CD4-positive, alpha-beta T cell treated with Interleukin-15 for 1 hour (primary cell): ENCODE measurements around the gene CNKSR3.
"Not testable (repeated sequence)": the region's sequence is repeated elsewhere in the genome, so short reads cannot be mapped to it uniquely, and the experiment has no call there.

Experiments used
- DNase-seq: peaks from one replicate; pipeline ENCODE4 v3.0.0-alpha.2; 2020

Gene CNKSR3

DNA sequence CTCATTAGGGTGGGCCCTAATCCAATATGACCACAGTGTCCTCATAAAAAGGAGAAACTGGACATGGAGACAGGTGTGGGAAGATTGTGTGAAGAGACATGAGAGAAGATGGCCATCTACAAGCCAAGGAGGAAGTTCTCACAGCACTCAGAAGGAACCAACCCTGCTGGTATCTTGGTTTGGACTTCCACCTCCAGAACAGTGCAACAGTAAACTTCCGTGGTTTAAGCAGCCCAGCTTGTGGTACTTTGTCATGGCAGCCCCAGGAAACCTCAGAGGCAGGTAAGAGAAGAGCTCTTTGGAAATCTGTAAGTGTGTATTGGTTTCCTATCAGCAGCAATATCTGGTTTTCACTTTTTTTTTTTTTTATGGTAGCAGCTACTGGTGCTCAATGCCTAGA, 16.5 kb upstream of the CNKSR3 start:
- DNase-seq: no peak

DNA sequence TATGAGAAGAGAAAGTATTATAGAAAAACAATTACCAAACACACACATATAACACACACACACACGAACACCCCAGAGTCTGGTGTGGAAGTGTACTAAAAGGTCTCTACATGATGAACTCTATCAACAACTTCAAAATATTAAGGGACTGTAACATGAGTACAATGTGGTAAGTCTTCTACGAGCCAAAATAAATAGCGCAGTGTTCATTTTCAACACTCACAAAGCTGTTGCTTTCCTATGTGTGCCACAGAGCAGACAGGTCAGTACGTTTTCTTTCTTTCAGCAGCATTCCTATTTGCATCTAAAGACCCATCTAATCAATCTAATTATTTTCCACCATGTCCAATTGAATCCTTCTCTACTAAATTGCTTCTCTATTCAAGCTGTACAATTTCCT, 12.1 kb upstream of the CNKSR3 start:
- no peak for DNase-seq

DNA sequence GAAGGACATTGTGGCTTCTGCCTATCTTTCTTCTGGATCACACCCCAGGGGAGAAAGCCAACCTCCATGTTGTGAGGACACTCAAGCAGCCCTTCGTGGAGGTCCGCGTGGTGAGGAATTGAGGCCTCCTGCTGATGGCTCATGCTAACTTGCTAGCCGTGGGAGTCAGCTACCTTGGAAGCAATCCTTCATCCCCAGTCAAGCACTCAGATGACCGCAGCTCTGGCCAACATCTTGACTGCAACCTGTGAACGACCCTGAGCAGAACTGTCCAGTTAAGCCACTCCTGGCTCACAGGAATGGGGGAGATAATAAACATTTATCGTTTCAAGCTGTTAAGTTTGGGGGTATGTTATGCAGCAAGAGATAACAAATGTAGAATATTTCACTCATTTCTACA, 10.9 kb upstream of the CNKSR3 start:
- no peak for DNase-seq

DNA sequence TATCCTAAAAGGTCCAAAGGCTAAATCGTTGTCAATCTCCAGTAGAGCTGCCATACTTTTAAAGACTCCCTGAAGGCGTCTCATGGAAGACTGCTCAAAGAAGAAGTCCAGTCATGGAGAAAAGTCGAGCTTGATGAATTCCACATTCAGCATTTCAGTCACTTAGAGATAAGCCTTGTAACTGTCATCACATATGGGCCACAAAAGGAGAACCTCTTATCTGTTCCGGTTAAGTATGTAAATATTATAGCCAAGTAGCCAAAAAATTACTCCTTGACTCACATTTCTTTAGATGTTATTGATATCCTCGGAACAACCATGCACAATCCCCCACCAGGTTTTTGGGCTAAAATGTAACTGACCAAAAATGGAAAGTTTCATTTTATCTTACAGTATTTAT, 9.8 kb upstream of the CNKSR3 start:
- no peak for DNase-seq

DNA sequence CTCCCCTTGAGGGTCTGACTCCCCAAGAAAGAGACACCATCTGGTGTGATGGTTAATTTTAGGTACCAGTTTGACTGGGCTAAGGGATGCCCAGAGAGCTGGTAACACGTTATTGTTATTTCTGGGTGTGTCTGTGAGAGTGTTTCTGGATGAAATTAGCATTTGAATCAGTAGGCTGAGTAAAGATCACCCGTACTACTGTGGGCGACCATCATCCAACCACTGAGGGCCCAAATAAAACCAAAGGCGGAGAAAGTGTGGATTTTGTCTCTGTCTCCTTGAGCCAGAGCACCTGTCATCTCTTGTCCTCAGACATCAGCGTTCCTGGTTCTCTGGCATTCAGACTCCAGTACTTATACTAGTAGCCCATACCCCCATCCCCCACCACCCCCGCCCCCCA, 7.9 kb upstream of the CNKSR3 start:
- no peak for DNase-seq

DNA sequence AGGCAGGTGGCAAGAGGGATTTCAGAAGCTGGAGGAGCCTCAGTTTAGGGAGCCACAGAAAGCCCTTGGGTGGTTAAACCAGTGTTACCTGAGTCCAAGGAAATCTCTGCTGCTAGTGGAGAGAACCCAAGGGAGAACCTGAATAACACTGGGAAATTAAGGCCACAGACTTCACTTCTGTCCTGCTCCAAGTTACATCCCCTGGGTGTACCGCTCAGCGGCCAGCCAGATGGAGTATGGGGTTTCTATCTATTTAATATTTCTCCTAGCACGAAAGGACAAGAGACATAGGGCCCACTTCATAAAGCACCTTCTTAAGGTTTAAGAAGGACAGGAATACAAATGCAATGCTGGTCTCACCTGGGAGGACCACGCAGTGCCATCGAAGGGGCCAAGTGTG, 5.8 kb upstream of the CNKSR3 start:
- DNase-seq: no peak

DNA sequence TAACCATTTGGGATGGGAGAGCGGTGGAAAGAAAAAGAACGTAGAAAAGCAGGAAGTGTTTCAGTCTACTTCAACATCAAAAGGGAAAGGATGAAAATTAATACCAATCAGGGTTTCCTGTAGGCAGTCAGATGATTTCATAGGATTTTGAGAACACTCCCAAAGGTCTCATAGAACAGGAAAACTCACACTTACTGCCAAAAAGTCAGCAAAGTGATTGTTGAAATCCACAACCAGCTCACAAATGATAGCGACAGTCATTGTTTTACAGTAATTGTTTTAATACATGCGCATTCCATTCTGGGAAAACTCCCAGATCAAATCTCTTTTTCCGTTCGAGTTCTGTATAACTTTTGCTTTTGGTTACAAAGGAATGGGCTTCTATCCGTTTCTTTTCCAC, 5.3 kb upstream of the CNKSR3 start:
- DNase-seq: no peak

DNA sequence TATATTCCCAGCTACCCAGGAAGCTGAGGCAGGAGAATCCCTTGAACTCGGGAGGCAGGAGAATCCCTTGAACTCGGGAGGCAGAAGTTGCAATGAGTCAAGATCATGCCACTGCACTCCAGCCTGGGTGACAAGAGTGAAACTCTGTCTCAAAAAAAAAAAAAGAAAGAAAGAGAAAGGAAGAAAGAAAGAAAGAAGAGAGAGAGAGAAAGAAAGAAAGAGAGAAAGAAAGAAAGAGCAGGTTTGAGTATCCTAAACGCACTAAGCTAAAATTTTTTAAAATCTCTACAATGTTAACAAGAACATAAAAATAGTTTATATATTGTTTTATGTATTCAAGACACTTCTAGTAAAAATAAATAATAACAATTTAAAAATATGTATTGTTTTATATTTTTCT, 4.6 kb upstream of the CNKSR3 start:
- DNase-seq: not testable (repeated sequence)

DNA sequence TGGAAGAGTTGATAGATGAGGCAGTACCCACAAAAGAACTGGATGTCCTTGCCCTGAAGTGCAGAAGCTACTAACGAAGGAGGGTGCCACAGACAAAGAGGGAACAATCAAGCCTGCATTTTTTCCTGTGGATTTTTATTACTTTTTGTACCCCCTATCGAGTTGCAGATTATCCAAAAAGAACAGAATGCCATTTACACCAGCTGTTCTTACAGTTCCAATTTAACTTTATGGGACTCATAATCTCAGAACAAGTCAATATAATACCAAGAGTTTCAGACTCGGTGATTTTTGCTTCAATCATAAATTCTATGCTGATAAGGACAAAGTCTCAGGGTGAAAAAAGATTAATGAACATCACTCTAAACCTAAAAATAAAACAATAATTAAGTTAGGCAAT, 4.0 kb upstream of the CNKSR3 start:
- no peak for DNase-seq

DNA sequence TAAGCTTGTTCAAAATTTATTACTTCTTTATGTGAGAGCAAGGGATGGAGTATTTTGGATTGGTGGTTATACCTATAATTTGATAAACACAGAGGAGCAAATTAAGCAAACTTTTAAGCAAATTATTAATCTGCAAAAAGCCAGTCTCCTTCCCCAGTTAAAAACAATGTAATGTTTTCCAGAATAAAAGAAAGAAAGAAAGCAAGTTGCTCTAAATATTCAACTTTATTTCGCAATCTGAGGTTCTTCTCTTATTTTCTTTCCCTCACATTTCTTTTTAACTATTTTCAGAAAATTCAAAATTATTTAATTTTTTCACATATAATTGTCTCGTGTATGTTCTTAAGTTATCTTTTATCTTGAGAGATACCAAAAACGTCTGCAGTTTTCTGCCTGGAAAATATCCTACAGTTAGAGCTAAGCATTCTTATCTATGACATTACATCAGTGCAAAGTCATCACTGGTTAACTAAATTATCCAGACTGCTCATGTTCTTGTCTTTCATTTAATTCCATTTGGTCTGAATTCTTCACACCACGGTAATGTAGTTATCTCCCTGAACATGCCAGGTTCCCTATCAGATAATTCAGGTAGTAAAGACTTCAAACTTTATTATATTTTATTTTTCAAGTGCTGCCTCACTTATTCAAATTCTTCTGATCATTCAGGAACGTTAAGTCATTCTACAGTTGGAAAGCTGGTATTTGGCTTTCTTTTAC, 3.3 kb upstream of the CNKSR3 start:
- DNase-seq: no peak

DNA sequence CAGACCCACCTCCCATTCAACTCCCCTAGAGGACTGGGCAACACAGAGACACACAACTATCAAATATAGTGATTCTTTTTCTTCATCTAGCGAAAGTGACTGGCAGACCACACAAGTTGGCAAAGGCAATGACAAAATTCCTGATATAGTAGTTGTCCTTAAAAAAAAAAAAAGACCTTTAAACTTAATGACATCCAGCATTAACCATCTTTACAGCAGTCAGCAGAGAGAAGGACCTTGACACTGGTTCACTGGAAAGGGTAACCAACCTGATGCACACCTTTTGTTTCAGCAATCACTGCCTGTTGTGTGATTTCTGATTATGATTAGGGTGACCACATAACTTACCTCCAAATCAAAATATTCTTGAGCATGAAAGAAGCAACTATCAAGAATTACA, 1.7 kb upstream of the CNKSR3 start:
- DNase-seq: no peak

DNA sequence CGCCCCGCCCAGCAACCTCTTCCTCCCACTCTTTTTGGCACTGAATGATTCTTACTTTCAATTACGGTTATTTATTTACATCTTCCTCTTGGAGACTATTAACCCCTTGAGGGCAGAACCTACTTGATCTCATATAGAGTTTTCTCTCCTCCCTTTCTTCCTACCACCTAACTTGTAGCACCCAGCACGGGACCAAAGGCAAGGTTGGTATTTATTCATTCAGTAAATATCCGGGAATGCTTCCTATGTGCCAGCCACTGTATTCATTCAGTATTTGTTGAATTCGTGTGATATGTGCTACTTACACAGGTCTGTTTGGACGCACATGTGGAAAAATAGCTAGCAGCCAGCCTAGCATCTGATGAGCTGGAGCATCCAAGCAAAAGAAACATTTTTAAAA, 1.3 kb upstream of the CNKSR3 start:
- DNase-seq: no peak

DNA sequence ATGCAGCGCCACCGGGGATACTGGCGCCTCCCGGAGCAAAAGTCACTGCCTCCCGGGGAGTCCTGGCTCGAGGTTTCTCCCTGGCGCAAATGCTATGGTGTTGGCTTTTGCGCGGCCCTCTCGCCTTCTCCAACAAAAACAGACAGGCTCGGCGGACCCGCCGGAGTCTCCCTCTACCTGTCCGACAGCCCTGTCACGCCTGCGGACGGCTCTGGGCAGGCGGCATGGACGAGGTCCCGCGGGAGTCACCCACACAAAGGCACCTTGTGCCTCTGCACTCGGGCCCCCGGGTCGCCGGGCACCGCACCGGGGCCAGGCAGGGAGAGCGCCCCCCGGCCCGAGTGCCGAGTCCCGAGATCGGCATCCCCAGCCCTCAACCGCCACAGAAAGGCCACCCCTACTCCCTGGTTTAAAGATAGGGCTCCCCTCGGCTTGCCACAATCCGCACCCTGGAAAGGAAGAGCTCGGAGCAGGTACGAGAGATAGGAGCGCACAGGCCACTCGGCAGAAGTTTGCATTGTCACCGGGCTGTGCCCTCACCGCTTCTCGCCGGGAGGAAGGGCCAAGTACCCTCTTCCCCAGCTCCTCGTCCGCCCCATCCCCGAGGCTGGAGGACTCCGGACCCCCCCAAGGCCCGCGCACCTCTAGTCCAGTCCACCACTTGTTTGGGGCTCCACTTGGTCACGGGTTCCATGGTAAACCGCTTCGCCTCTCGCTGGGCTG, 903 bp downstream of the CNKSR3 start:
- no peak for DNase-seq

DNA sequence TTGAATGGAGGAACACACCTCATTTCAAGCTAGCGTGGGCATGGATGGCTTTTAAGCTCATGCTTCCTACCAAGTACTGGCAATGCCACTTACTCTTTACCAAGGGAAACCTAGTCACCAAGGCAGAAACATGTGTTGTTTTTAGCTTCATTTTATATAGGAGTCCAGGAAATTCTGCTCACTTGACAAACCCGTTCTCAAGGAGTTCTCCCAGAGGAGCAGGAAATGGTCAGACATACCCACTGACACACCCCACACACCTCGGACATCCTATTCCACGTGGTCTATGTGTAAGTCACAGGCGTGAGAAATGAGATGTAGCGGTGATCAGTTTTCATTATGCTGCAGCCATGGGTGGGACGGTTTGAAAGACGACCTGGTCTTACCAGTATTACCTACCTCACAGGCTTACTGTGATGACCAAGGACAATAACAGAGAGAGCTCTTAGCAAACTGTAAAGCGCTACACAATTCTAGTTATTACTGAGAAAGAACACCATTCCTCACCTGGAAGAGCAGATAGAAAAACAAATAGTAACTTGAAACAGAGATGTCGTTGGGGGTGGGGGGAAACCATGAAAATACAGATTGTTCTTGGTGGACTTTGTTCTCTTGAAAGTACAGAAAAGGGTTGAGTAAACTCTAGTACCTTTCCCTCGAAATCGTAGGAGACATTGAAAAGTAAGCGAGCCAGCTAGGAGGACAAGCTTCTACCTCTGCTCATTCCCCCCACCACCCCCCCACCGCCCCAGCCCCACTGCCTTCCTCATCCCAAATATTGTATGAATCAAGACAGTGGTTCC, 1.7 kb downstream of the CNKSR3 start:
- DNase-seq: no peak

DNA sequence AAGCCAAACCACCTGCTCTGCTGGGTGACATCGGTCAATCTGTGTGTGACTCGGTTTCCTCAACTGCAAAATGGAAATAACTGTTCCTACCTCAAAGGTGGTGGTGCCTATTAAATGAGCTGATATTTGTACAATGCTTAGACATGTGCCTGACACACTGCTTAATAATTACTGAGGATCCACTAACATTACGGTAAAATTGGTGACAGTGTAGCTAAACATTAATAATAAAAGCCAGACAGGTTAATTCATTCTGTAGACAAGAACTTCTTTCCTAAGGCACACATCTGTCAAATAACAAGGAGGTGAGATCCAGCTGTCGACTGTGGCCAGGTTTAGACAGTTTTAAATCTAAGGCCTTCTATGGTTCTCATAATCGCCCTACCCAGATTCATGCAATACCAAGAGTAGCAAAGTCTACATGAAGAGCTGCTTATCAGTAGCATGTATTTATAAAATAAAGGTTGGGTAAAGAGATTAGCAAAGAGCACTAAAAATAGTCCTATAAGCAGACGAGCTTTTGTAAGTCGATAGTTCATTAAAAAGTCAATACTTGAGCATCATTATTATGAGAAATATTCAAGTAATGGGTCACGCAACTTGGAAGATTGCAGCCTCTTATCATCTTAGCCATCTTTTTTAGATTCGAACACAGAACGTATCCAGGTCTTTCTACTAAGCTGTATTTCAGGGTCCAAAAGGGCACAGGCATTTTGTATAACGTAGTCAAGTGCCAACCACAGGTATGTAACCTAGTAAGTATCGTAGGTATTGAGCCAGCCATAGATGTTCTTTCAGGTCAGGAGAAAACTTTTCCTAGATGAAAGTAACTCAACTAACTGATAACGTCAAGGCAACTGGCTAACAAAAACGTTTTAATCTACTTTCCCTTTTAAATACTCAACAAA, 3.2 kb downstream of the CNKSR3 start:
- DNase-seq: no peak

DNA sequence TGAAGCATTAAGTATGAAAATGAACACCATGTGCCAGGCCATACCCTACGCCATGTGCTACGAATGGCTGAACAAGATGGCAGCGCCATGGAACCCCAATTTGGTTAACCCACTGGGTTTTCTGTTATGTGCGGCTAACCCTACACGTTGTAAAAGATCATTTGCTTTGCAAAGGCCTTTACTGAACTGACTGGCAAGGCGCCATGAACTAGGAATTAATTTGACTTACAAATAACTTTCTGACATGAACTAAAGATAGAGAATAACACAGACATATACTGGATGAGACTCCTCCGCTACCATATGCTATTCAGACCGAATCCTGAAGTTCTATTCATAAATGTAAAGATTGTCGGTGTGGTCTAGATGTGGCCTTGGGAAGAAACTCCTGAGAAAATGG, 3.9 kb downstream of the CNKSR3 start:
- no peak for DNase-seq

DNA sequence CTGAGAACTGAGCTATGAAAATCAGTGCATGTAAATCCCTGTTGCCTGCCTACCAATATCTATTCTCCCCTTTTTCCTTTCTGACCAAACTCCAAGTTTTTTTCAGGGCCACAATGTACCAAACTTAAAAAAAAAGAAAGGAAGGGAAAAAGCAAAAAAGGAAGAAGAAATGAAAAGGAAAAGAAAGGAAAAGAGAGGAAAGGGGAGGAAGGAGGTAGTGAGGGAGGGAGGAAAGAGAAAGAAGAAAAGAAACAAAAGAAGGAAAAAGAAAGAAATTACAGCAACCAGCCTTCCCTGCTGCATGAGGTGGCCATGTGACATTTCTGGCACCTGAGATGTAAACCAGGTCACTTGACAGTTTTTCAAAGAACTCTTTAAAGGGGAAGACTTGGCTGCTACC, 4.4 kb downstream of the CNKSR3 start:
- DNase-seq: no peak

DNA sequence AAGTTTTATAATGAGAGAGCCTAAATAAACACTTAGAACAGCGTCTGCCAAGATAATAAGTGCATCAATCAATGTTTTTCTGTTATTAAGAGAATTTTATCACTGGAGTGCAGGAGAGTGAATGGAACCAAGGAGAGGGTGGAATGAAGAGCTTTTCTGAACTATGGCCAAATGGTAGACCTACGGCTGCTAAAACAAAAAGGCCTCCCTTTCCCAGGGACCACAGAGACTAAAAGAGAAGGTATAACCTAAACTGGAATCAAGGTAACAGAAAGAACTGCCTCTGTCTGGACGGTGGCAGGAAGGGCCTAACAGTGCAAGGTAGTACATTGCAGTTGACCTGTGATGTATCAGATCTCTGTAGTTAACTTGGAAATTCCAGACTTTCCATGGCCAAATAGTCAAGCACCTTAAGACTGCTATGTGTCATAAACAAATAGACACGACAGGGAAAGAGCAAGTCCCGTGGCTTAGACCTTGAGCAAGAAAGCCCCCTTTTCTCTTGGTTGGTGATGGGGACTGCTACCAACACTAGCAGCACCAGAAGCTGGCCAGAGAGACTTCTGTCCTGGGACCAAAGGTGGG, 5.5 kb downstream of the CNKSR3 start:
- DNase-seq: no peak

DNA sequence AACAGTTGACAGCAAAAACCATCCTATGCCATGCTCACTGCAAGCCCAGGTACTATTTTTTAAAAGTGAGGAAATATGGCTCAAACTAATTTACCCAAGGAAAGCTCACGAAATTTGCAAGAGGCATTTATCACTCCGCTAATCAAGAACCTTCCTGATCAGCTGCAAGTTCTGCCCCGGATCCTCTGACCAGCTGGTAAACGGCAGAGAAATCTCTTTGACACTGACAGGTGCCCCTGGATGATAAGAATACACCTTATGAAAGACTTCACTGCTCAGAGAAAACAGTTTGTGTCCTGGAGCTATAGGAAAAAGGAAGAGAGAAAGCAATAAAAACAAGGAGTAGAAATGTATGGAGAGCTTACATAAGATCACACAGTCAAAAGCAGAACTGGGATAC, 6.4 kb downstream of the CNKSR3 start:
- DNase-seq: no peak

DNA sequence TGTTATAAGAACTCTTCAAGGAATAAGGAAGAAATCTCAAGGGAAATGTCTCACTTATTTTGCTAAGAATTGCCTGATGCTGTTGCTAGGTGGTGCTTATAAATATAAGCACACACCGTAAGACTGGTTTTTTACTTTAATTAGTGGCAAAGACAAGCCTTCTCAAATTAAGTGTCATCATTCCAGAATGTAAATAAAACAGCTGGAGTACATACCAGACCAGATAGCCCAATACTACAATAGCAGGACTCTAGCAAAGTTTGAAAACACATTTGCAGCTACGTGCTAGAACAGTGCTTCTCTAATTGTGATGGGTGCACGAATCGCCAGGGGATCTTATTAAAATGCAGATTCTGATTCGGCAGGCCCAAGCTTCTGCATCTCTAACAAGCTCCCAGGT, 6.8 kb downstream of the CNKSR3 start:
- DNase-seq: no peak

DNA sequence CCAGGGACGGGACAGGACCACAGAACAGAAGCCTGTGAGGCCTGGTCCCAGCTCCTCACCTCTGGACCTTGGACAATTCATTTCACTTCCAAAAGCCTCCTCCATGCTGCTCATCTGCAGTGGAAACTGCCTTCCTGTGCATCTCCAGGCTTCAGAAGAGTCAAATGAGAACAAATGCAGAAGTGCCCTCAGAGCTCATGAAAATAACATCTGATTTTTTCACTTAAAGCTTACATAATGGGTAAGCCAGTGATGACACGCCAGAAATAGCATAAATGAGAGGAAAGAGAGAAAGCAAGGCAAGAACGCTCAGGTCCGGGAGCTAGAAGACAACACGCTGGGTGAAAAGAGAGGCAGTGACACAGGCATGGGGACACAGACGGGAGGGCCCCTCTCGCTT, 7.9 kb downstream of the CNKSR3 start:
- no peak for DNase-seq

DNA sequence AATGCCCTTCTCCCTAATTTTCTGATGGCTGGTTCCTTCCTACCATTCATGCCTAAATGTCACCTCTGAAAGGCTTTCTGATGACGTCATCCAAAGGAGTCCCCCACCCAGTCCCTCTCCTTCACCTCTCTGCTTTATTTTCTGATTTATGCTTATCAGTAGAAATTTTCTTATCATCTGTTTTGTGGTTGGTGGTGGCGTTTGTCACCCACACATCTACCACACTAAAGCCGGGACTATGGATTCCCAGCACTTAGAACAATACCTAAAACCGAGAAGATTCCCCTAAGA, 9.0 kb downstream of the CNKSR3 start:
- no peak for DNase-seq
